Measurements from ENCODE around the gene RYR2. TPM values are rescaled to one million over a fixed set of nuclear protein-coding genes. Genes with fewer than 3 reads are reported as not detected.
"Not testable (repeated sequence)": the region's sequence is repeated elsewhere in the genome, so short reads cannot be mapped to it uniquely, and the experiment has no call there.

The RYR2 gene
- total RNA-seq, 1 donor from 2014 or later = 7.8 TPM

DNA sequence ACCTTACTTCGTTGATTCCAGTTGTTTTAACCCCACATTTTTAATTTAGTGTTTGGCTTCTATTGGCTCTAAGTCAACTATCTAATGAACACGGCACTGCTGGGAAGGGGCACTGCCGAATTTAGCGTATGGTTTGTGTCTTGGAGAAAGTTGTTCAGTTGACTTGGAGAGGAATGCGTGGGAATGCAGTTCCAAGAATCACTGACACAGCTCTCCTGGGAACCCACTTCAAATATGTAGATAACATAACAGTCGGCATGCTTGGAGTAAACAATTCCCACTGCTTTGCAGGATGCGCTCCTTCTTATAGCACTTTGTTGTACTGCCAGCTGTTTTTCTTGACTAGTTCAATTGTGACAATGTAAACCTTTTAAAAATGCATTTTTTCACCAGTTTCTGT, 104.3 kb downstream of the RYR2 start:
- intact Hi-C loops (cut with DNase I) = no loop called here
- Histone ChIP-seq H3K27me3 (no peaks in the 10 kb centered on the region), H3K4me3 (no peak overlapping the region), H3K27ac (peak overlapping the region; percentile 42), H3K9me3 (no peaks in the 10 kb centered on the region), H3K36me3 (no peaks in the 10 kb centered on the region), H3K4me1 (peaks cover 6% of the 10 kb centered on the region)
- ATAC-seq = peak; percentile 45
- TF ChIP-seq, protein P1, sequence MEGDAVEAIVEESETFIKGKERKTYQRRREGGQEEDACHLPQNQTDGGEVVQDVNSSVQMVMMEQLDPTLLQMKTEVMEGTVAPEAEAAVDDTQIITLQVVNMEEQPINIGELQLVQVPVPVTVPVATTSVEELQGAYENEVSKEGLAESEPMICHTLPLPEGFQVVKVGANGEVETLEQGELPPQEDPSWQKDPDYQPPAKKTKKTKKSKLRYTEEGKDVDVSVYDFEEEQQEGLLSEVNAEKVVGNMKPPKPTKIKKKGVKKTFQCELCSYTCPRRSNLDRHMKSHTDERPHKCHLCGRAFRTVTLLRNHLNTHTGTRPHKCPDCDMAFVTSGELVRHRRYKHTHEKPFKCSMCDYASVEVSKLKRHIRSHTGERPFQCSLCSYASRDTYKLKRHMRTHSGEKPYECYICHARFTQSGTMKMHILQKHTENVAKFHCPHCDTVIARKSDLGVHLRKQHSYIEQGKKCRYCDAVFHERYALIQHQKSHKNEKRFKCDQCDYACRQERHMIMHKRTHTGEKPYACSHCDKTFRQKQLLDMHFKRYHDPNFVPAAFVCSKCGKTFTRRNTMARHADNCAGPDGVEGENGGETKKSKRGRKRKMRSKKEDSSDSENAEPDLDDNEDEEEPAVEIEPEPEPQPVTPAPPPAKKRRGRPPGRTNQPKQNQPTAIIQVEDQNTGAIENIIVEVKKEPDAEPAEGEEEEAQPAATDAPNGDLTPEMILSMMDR (IDR thresholded peaks at IDR 0.05) = no peak
- no peak for DNase-seq

- peaks cover 6% of the 10 kb centered on the region for H3K4me1 ChIP-seq
- no peaks in the 10 kb centered on the region for H3K36me3 ChIP-seq
- no peaks in the 10 kb centered on the region for H3K9me3 ChIP-seq
- H3K27me3 ChIP-seq = no peaks in the 10 kb centered on the region
- ATAC-seq (no peak), DNase-seq (no peak)
- intact Hi-C loops (cut with DNase I) = no loop called here
- H3K4me3 ChIP-seq = no peak overlapping the region
- H3K27ac ChIP-seq = no peak overlapping the region
- TF ChIP-seq, protein P1 (IDR thresholded peaks at IDR 0.05) = no peak
Observed at GRCh38 chr1:237149857-237150256, 107.9 kb downstream of the RYR2 start.

DNA sequence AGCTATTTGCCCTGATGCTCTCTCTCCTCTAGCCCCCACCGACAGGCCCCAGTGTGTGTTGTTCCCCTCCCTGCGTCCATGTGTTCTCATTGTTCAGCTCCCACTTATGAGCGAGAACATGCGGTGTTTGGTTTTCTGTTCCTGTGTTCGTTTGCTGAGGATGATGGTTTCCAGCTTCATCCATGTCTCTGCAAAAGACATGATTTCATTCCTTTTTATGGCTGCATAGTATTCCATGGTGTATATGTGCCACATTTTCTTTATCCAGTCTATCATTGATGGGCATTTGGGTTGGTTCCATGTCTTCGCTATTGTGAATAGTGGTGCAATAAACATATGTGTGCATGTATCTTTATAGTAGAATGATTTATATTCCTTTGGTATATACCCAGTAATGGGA, 110.0 kb downstream of the RYR2 start:
- H3K4me3 ChIP-seq, ATAC-seq: not testable (repeated sequence)

GRCh38 chr1:237152506-237153335, 110.7 kb downstream of the RYR2 start:
- H3K4me1 ChIP-seq = peaks cover 6% of the 10 kb centered on the region
- H3K36me3 ChIP-seq = no peaks in the 10 kb centered on the region
- DNase-seq = no peak
- TF ChIP-seq, protein P1 (IDR thresholded peaks at IDR 0.05) = no peak
- intact Hi-C loops (cut with DNase I) = no loop called here
- H3K27ac ChIP-seq = no peak overlapping the region
- no peak for ATAC-seq
- H3K4me3 ChIP-seq = no peak overlapping the region
- H3K27me3 ChIP-seq = no peaks in the 10 kb centered on the region
- H3K9me3 ChIP-seq = no peaks in the 10 kb centered on the region

More for the DNA sequence above, 110.0 kb downstream of the RYR2 start:
- H3K9me3 ChIP-seq; intact Hi-C loops (cut with DNase I); H3K4me1 ChIP-seq; H3K36me3 ChIP-seq; H3K27ac ChIP-seq; H3K27me3 ChIP-seq; DNase-seq: not testable (repeated sequence)

GRCh38 chr1:237154157-237154556, 112.2 kb downstream of the RYR2 start:
- no peak overlapping the region for H3K27ac ChIP-seq
- DNase-seq (no peak), ATAC-seq (no peak)
- no peaks in the 10 kb centered on the region for H3K27me3 ChIP-seq
- TF ChIP-seq, protein P1 (IDR thresholded peaks at IDR 0.05) = no peak
- H3K9me3 ChIP-seq = no peaks in the 10 kb centered on the region
- H3K36me3 ChIP-seq = no peaks in the 10 kb centered on the region
- intact Hi-C loops (cut with DNase I) = no loop called here
- H3K4me1 ChIP-seq = peaks cover 6% of the 10 kb centered on the region
- no peak overlapping the region for H3K4me3 ChIP-seq

GRCh38 chr1:237164406-237165352, 122.7 kb downstream of the RYR2 start:
- no peak overlapping the region for H3K4me3 ChIP-seq
- no peaks in the 10 kb centered on the region for H3K36me3 ChIP-seq
- intact Hi-C loops (cut with DNase I) = no loop called here

More at GRCh38 chr1:237164406-237165352, 122.7 kb downstream of the RYR2 start:
- Histone ChIP-seq H3K27ac (no peak overlapping the region), H3K4me1 (no peaks in the 10 kb centered on the region), H3K9me3 (no peaks in the 10 kb centered on the region), H3K27me3 (no peaks in the 10 kb centered on the region)
- DNase-seq (no peak), ATAC-seq (no peak)
- TF ChIP-seq, protein P1 (IDR thresholded peaks at IDR 0.05) = no peak
